GM12892 (cell line): ENCODE measurements around the gene CBR4.

ENCODE experiments used
- POLR2A ChIP-seq: IDR thresholded peaks from 2 replicates; pipeline ENCODE4 v1.6.1; 2011; ENCODE audit warnings: low read depth, low read length, control low read depth
- POLR2AphosphoS5 ChIP-seq: IDR thresholded peaks from 2 replicates; pipeline ENCODE4 v1.6.1; 2011; ENCODE audit warnings: low read depth, low read length, control low read depth

DNA sequence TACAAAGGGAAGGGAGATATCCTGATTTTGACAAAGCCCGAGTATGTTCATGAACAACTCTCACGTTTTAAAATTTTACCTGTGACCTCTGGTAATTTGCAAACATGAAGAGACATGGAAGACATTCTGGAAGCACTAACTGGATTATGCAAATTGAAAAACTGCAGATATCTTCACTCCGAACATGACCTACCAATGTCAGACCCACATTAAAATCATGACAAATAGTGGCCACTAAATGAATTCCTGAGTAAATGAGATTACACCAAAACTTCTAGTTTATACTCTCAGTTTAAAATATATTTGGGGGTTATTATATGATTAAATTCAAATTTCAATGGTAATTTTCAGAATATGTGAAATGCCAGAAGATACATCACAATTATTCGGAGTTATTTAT lies 19.9 kb upstream of the CBR4 start:
- no peak for TF ChIP-seq POLR2AphosphoS5
- TF ChIP-seq POLR2A, result no peak
